H1 (cell line): Measurements from ENCODE around the gene KRT13. TPM values are rescaled to one million over a fixed set of nuclear protein-coding genes. Genes with fewer than 3 reads are reported as not detected.
A peak's percentile ranks its signal among the peaks of the same experiment; 100 is the strongest.

Source experiments
- CTCF ChIA-PET: fragments of 300-600 bp; sonication (Branson Sonifier 250); formaldehyde crosslinking; loops from one replicate; lab custom pipeline; 2021; ENCODE audit not compliant: partially characterized antibody; lab: Charles Lee
- POLR2A ChIA-PET: fragments of 300-600 bp; sonication (Branson Sonifier 250); formaldehyde crosslinking; loops from one replicate; lab custom pipeline; 2021; ENCODE audit warnings: inconsistent platforms; ENCODE audit not compliant: partially characterized antibody; lab: Charles Lee
- DNase-seq, 2 experiments: peaks; one replicate each; pipeline versions ENCODE4 v3.0.0 to v3.0.0-alpha.2; 2010 to 2022; ENCODE audit warnings: low spot score in 2 of 2, low read depth in 1 of 2, mixed read lengths in 1 of 2
- FAIRE-seq: peaks from 2 replicates; lab custom pipeline; 2011; peaks lifted over from hg19 to GRCh38; lab: Jason Lieb, UNC
- H2AFZ ChIP-seq: 2 replicates; pipeline ENCODE4 v1.8.1; 2012; ENCODE audit warnings: low read length, inconsistent platforms
- H2AK5ac ChIP-seq: 2 replicates; pipeline ENCODE4 v1.6.1; 2013; ENCODE audit warnings: low read depth, low read length
- H2BK120ac ChIP-seq: replicated peaks from 2 replicates; pipeline ENCODE3; 2013; ENCODE audit warnings: low read depth, low read length, inconsistent platforms
- H2BK12ac ChIP-seq: 2 replicates; pipeline ENCODE4 v1.6.1; 2013; ENCODE audit warnings: low read depth, low read length
- H2BK15ac ChIP-seq: 2 replicates; pipeline ENCODE4 v1.6.1; 2013; ENCODE audit warnings: low read length
- H2BK20ac ChIP-seq: 2 replicates; pipeline ENCODE4 v1.6.1; 2013; ENCODE audit warnings: low read length
- H2BK5ac ChIP-seq: 2 replicates; pipeline ENCODE4 v1.6.1; 2013; ENCODE audit warnings: low read depth, low read length
- H3K14ac ChIP-seq: 2 replicates; pipeline ENCODE4 v1.6.1; 2013; ENCODE audit warnings: inconsistent platforms; ENCODE audit not compliant: insufficient read length
- H3K18ac ChIP-seq: 2 replicates; pipeline ENCODE4 v1.6.1; 2013; ENCODE audit warnings: low read length; ENCODE audit errors: extremely low read depth
- H3K23ac ChIP-seq: 2 replicates; pipeline ENCODE4 v1.6.1; 2013; ENCODE audit warnings: inconsistent platforms; ENCODE audit not compliant: insufficient read length
- H3K23me2 ChIP-seq: 2 replicates; pipeline ENCODE4 v1.6.1; 2013; ENCODE audit warnings: low read depth, low read length
- H3K27ac ChIP-seq: 2 replicates; pipeline ENCODE4 v1.6.1; 2011; ENCODE audit warnings: low read depth, low read length, inconsistent platforms
- H3K27me3 ChIP-seq, 4 experiments: replicated peaks in 1 of 4; 1 replicate in 1 of 4; 2 replicates in 3 of 4; pipeline versions ENCODE4 v1.6.1 to v1.8.1; 2011 to 2013; ENCODE audit warnings: low read length in 3 of 4, mild to moderate bottlenecking in 3 of 4, inconsistent platforms in 2 of 4, mixed read lengths in 2 of 4, moderate library complexity in 1 of 4; ENCODE audit not compliant: control insufficient read depth in 3 of 4, insufficient read depth in 3 of 4; ENCODE audit errors: extremely low read depth in 1 of 4
- H3K36me3 ChIP-seq, 4 experiments: 2 replicates each; pipeline versions ENCODE4 v1.6.1 to v1.8.1; 2011 to 2013; ENCODE audit warnings: mild to moderate bottlenecking in 4 of 4, low read length in 3 of 4, moderate library complexity in 2 of 4, control low read depth in 1 of 4, inconsistent platforms in 1 of 4; ENCODE audit not compliant: insufficient read depth in 4 of 4, control insufficient read depth in 2 of 4
- H3K4ac ChIP-seq: replicated peaks from 2 replicates; pipeline ENCODE3; 2013; ENCODE audit warnings: low read length, low read depth, mixed read lengths, inconsistent platforms; ENCODE audit not compliant: insufficient read length
- H3K4me1 ChIP-seq, 4 experiments: replicated peaks in 1 of 4; 1 replicate in 1 of 4; 2 replicates in 3 of 4; pipeline versions ENCODE4 v1.6.1 to v1.8.1; 2011 to 2013; ENCODE audit warnings: low read length in 3 of 4, inconsistent platforms in 2 of 4, mixed read lengths in 1 of 4; ENCODE audit not compliant: insufficient read depth in 4 of 4, control insufficient read depth in 3 of 4
- H3K4me2 ChIP-seq, 2 experiments: 2 replicates each; pipeline versions ENCODE4 v1.6.1 to v1.8.1; 2011 to 2013; ENCODE audit warnings: low read depth in 2 of 2, low read length in 2 of 2, control low read depth in 1 of 2, inconsistent platforms in 1 of 2, mild to moderate bottlenecking in 1 of 2; ENCODE audit not compliant: insufficient read depth in 1 of 2
- H3K4me3 ChIP-seq, 4 experiments: fragments of 200-600, 300-600 bp in 1 of 4; sonication (generic), shearing (Covaris generic), sonication (Bioruptor Twin) in 1 of 4; 2 replicates each; pipeline versions ENCODE4 v1.5.1 to v1.8.1; 2011 to 2016; ENCODE audit warnings: low read length in 4 of 4, low read depth in 3 of 4, control low read depth in 2 of 4, inconsistent platforms in 2 of 4, mild to moderate bottlenecking in 2 of 4, mixed read lengths in 1 of 4, moderate library complexity in 1 of 4; ENCODE audit not compliant: insufficient read depth in 2 of 4; ENCODE audit errors: extremely low read depth in 1 of 4
- H3K56ac ChIP-seq: replicated peaks from 2 replicates; pipeline ENCODE3; 2013; ENCODE audit warnings: low read depth, mild to moderate bottlenecking, mixed read lengths, low read length, inconsistent platforms; ENCODE audit not compliant: insufficient read length
- H3K79me1 ChIP-seq: 2 replicates; pipeline ENCODE4 v1.6.1; 2013; ENCODE audit warnings: low read depth, low read length, control low read depth
- H3K79me2 ChIP-seq, 2 experiments: 2 replicates each; pipeline versions ENCODE4 v1.6.1 to v1.8.1; 2012 to 2013; ENCODE audit warnings: low read length in 2 of 2, mild to moderate bottlenecking in 2 of 2, inconsistent platforms in 1 of 2; ENCODE audit not compliant: insufficient read depth in 2 of 2, control insufficient read depth in 1 of 2
- H3K9ac ChIP-seq, 4 experiments: replicated peaks in 1 of 4; 1 replicate in 1 of 4; 2 replicates in 3 of 4; pipeline versions ENCODE4 v1.6.1 to v1.8.1; 2011 to 2013; ENCODE audit warnings: low read depth in 3 of 4, low read length in 3 of 4, control low read depth in 2 of 4, mild to moderate bottlenecking in 2 of 4, moderate library complexity in 2 of 4, inconsistent platforms in 1 of 4; ENCODE audit errors: extremely low read depth in 1 of 4
- H3K9me3 ChIP-seq, 2 experiments: 2 replicates each; pipeline versions ENCODE4 v1.6.1 to v1.8.1; 2012 to 2013; ENCODE audit warnings: mild to moderate bottlenecking in 2 of 2, moderate library complexity in 2 of 2, control low read depth in 1 of 2, inconsistent platforms in 1 of 2, low read depth in 1 of 2, low read length in 1 of 2, mixed read lengths in 1 of 2; ENCODE audit not compliant: insufficient read depth in 2 of 2
- H4K20me1 ChIP-seq, 2 experiments: replicated peaks in 1 of 2; 2 replicates each; pipeline versions ENCODE3 to v1.8.1; 2011 to 2013; ENCODE audit warnings: inconsistent platforms in 2 of 2, low read length in 2 of 2, mild to moderate bottlenecking in 1 of 2; ENCODE audit not compliant: insufficient read depth in 2 of 2, control insufficient read depth in 1 of 2
- H4K5ac ChIP-seq: 2 replicates; pipeline ENCODE4 v1.6.1; 2013; ENCODE audit warnings: low read length, low read depth, mixed read lengths, inconsistent platforms; ENCODE audit not compliant: insufficient read length
- H4K8ac ChIP-seq: 2 replicates; pipeline ENCODE4 v1.8.0; 2013; ENCODE audit warnings: mild to moderate bottlenecking, moderate library complexity, low read length, inconsistent platforms; ENCODE audit not compliant: insufficient read depth; ENCODE audit errors: extremely low read depth
- H4K91ac ChIP-seq: replicated peaks from 2 replicates; pipeline ENCODE3; 2013; ENCODE audit warnings: low read length, mixed read lengths, inconsistent platforms; ENCODE audit not compliant: insufficient read length
- BRCA1 ChIP-seq: IDR thresholded peaks from 2 replicates; pipeline ENCODE4 v1.6.1; 2012; ENCODE audit warnings: low read depth, low read length, improper control_type of control experiment
- EP300 ChIP-seq, 2 experiments: IDR thresholded peaks; 1 replicate in 1 of 2; 2 replicates in 1 of 2; pipeline ENCODE4 v1.6.1; 2011 to 2012; ENCODE audit warnings: low read depth in 2 of 2, low read length in 2 of 2, mild to moderate bottlenecking in 2 of 2, borderline replicate concordance in 1 of 2, inconsistent platforms in 1 of 2, moderate library complexity in 1 of 2
- GABPA ChIP-seq: IDR thresholded peaks from 2 replicates; pipeline ENCODE4 v1.6.1; 2011; ENCODE audit warnings: mild to moderate bottlenecking, low read length, moderate library complexity, borderline replicate concordance; ENCODE audit not compliant: insufficient read depth
- KDM4A ChIP-seq: IDR thresholded peaks from one replicate; pipeline ENCODE4 v1.7.1; 2012; ENCODE audit warnings: low read depth, mild to moderate bottlenecking, moderate library complexity, low read length, inconsistent platforms; ENCODE audit not compliant: severe bottlenecking
- KDM5A ChIP-seq: fragments of 200-600 bp; IDR thresholded peaks from 2 replicates; pipeline ENCODE4 v1.7.1; 2012; ENCODE audit warnings: mild to moderate bottlenecking, low read length, inconsistent platforms, mixed read lengths
- POLR2A ChIP-seq, 2 experiments: IDR thresholded peaks; 1 replicate in 1 of 2; 2 replicates in 1 of 2; pipeline ENCODE4 v1.6.1; 2011; ENCODE audit warnings: low read depth in 2 of 2, low read length in 2 of 2, mild to moderate bottlenecking in 2 of 2; ENCODE audit errors: control extremely low read depth in 1 of 2
- SIX5 ChIP-seq: IDR thresholded peaks from 2 replicates; pipeline ENCODE4 v1.6.1; 2011; ENCODE audit warnings: mild to moderate bottlenecking, low read depth, low read length
- SP4 ChIP-seq: IDR thresholded peaks from 2 replicates; pipeline ENCODE4 v1.6.1; 2012; ENCODE audit warnings: low read length, inconsistent platforms
- TCF12 ChIP-seq: IDR thresholded peaks from 2 replicates; pipeline ENCODE4 v1.6.1; 2011; ENCODE audit warnings: low read depth, mild to moderate bottlenecking, low read length
- WGBS, 2 experiments: shearing (Covaris generic) in 1 of 2; methylation state at CpG; one replicate each; pipeline versions ENCODE4 v1.1.6 to v1.1.7; 2013 to 2015; ENCODE audit warnings: low lambda C conversion rate in 2 of 2, mixed read lengths in 2 of 2, inconsistent platforms in 1 of 2, low coverage in 1 of 2, missing lambda C conversion rate in 1 of 2; ENCODE audit not compliant: insufficient replicate concordance in 2 of 2, insufficient coverage in 1 of 2, insufficient read length in 1 of 2; ENCODE audit errors: extremely low coverage in 1 of 2, missing lambda C conversion rate in 1 of 2; 5-methylcytosine and 5-hydroxymethylcytosine counted together
- polyA plus RNA-seq, 7 experiments: library from polyadenylated mRNA; depleted of rRNA in 3 of 7; stranded (reverse) in 5 of 7; unstranded in 2 of 7; fragments of >200 nt in 5 of 7; fragments of 200-250 nt in 2 of 7; gene quantifications; 1 replicate in 5 of 7; 2 replicates in 1 of 7; 4 replicates in 1 of 7; pipeline versions ENCODE4 v1.2.1 to v1.2.3, GENCODE V29; 2011 to 2013; ENCODE audit warnings: missing spikeins in 2 of 7, mixed read lengths in 2 of 7
- total RNA-seq: library from RNA; stranded (reverse); fragmentation: NEBNext Ultra II Directional; extraction: Animal tissue kit (Norgen Biotek cat#: 25700); gene quantifications from 2 replicates; pipeline ENCODE4 v1.2.1, GENCODE V29; 2021
- TF ChIP-seq, protein P1 (sequence below): IDR thresholded peaks from 2 replicates; pipeline ENCODE4 v1.6.1; 2012; ENCODE audit warnings: inconsistent platforms
- TF ChIP-seq, protein P2 (sequence below): IDR thresholded peaks from 2 replicates; pipeline ENCODE4 v1.6.1; 2011; ENCODE audit warnings: low read length, improper control_type of control experiment

KRT13 gene
- total and polyA plus RNA-seq, 2 of the 8 experiments (the other 6 are each of a cell fraction or from before 2014, with no cell fraction given): 0.09 TPM; not detected in 1

DNA sequence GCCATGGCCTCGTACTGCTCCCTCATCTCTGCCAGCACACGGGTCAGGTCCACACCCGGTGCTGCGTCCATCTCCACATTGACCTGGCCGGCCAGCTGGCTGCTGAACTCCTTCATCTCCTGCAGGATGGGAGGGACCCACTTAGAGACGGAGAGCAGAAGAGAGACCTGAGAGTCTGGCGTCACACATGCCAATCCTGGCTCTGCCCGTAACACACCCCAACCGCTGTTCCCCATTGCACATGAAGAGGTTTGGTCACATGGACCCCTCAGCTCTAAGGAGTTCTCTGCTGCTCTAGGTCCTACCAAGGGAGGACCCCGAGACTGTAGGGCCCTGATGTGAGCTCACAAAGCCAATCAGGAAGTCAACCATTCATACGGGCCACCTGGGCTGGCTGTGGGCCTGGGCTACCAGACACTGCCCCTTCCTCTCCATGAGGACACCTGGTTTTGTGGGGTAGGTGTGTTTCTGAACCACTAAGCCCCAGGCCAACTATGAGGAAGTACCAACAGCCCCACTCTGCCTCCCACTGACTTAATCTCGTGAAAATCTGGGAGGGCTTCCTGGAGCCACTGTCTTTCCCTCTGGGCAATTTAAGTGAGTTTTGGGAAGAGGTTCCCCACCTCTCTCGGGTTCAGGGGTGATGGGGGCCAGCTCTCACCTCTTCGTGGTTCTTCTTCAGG lies 10.9 kb upstream of the KRT13 start:
- Histone ChIP-seq H3K9me3 (no peaks in the 10 kb centered on the region), H2BK20ac (no peak overlapping the region), H2AK5ac (no peak overlapping the region), H2AFZ (no peak overlapping the region), H3K9ac (no peak overlapping the region), H4K5ac (no peak overlapping the region), H3K23ac (no peak overlapping the region), H3K79me1 (no peaks in the 10 kb centered on the region), H4K8ac (no peak overlapping the region; the same call in 1 of the 2 replicates), H3K18ac (no peak overlapping the region), H3K4me2 (no peak overlapping the region), H3K27ac (no peak overlapping the region), H2BK15ac (no peak overlapping the region), H2BK12ac (peak overlapping the region; percentile 27; the same call in 1 of the 2 replicates), H4K20me1 (no peaks in the 10 kb centered on the region), H3K23me2 (no peaks in the 10 kb centered on the region; the same call in 1 of the 2 replicates), H3K4me1 (peaks cover 0 to 5% (median 1%) of the 10 kb centered on the region in 4 experiments; a peak in 5 of 7 replicates), H4K91ac (no peak overlapping the region), H2BK120ac (no peak overlapping the region), H3K36me3 (no peaks in the 10 kb centered on the region), H3K79me2 (no peaks in the 10 kb centered on the region), H3K14ac (no peak overlapping the region), H3K4me3 (no peak overlapping the region), H3K56ac (no peak overlapping the region), H2BK5ac (no peak overlapping the region), H3K4ac (no peak overlapping the region), H3K27me3 (no peaks in the 10 kb centered on the region; a peak in 1 of 7 replicates)
- WGBS, 2 experiments: 93% methylated on average over 13 of the region's 14 CpGs; no CpG with 5 or more reads in 1 of the 2 experiments
- FAIRE-seq (no peak), DNase-seq (no peak)
- POLR2A ChIA-PET: interaction anchor here (8.0 kb wide), 1 partner anchor 12 kb away, joined by 69 read pairs; the partner anchor contains the start of gene KRT19
- CTCF ChIA-PET: interaction anchor here (0.8 to 4.3 kb wide), 11 partner anchors 12 to 151 kb away, joined by 3 to 30 read pairs (median 3); partner anchors contain the start of gene KRT19
- TF ChIP-seq GABPA: no peak
- no peak for TF ChIP-seq KDM5A
- TF ChIP-seq POLR2A (IDR thresholded peaks at IDR 0.05; ENCODE audit: control extremely low read depth in 1 of 2, low read depth in 2 of 2, low read length in 2 of 2): no peak
- TF ChIP-seq KDM4A: no peak
- no peak for TF ChIP-seq EP300 (IDR thresholded peaks at IDR 0.05; ENCODE audit: borderline replicate concordance in 1 of 2, low read depth in 2 of 2, low read length in 2 of 2)
- TF ChIP-seq BRCA1: no peak
- TF ChIP-seq, protein P1, sequence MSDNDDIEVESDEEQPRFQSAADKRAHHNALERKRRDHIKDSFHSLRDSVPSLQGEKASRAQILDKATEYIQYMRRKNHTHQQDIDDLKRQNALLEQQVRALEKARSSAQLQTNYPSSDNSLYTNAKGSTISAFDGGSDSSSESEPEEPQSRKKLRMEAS: no peak
- TF ChIP-seq, protein P2, sequence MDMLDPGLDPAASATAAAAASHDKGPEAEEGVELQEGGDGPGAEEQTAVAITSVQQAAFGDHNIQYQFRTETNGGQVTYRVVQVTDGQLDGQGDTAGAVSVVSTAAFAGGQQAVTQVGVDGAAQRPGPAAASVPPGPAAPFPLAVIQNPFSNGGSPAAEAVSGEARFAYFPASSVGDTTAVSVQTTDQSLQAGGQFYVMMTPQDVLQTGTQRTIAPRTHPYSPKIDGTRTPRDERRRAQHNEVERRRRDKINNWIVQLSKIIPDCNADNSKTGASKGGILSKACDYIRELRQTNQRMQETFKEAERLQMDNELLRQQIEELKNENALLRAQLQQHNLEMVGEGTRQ: no peak
- TF ChIP-seq SP4: no peak
- no peak for TF ChIP-seq TCF12
- TF ChIP-seq SIX5: no peak
